ENCODE data around the gene CFAP119.

The CFAP119 gene

GRCh38 chr16:30782486-30783279 lies 20.8 kb upstream of the CFAP119 start:
- DNase-seq (ENCODE audit: low read depth in 2 of 2), result no peak

GRCh38 chr16:30780549-30780948 lies 18.7 kb upstream of the CFAP119 start:
- no peak for DNase-seq (ENCODE audit: low read depth in 2 of 2)

- DNase-seq (ENCODE audit: low read depth in 2 of 2), result no peak
These were observed 18.2 kb upstream of the CFAP119 start for GRCh38 chr16:30780021-30780420.

- no peak for DNase-seq (ENCODE audit: low read depth in 2 of 2)
These were observed 17.7 kb upstream of the CFAP119 start for GRCh38 chr16:30779596-30779995.

- no peak for DNase-seq (ENCODE audit: low read depth in 2 of 2)
These were observed 16.8 kb upstream of the CFAP119 start for GRCh38 chr16:30778549-30779244.

- no peak for DNase-seq (ENCODE audit: low read depth in 2 of 2)
These were observed 15.9 kb upstream of the CFAP119 start for GRCh38 chr16:30777591-30778297.

- peak; percentile 52 to 56 for DNase-seq (ENCODE audit: low read depth in 2 of 2)
These were observed 13.7 kb upstream of the CFAP119 start for GRCh38 chr16:30775392-30776188.

- no peak for DNase-seq (ENCODE audit: low read depth in 2 of 2)
These were observed 13.2 kb upstream of the CFAP119 start for GRCh38 chr16:30775131-30775391.

- no peak for DNase-seq (ENCODE audit: low read depth in 2 of 2)
These were observed 12.7 kb upstream of the CFAP119 start for GRCh38 chr16:30774367-30775130.

GRCh38 chr16:30773826-30774225 lies 12.0 kb upstream of the CFAP119 start:
- no peak for DNase-seq (ENCODE audit: low read depth in 2 of 2)

- no peak for DNase-seq (ENCODE audit: low read depth in 2 of 2)
These were observed 9.9 kb upstream of the CFAP119 start for GRCh38 chr16:30771726-30772125.

GRCh38 chr16:30769379-30770089 lies 7.7 kb upstream of the CFAP119 start:
- no peak for DNase-seq (ENCODE audit: low read depth in 2 of 2)

- no peak for DNase-seq (ENCODE audit: low read depth in 2 of 2)
These were observed 6.8 kb upstream of the CFAP119 start for GRCh38 chr16:30768583-30769181.

GRCh38 chr16:30767767-30768465 lies 6.1 kb upstream of the CFAP119 start:
- DNase-seq (ENCODE audit: low read depth in 2 of 2), result no peak

GRCh38 chr16:30766933-30767284 lies 5.0 kb upstream of the CFAP119 start:
- no peak for DNase-seq (ENCODE audit: low read depth in 2 of 2)

- no peak for DNase-seq (ENCODE audit: low read depth in 2 of 2)
These were observed 4.5 kb upstream of the CFAP119 start for GRCh38 chr16:30766206-30766932.

- DNase-seq (ENCODE audit: low read depth in 2 of 2), result no peak
These were observed 3.1 kb upstream of the CFAP119 start for GRCh38 chr16:30764816-30765465.

GRCh38 chr16:30764086-30764485 lies 2.2 kb upstream of the CFAP119 start:
- no peak for DNase-seq (ENCODE audit: low read depth in 2 of 2)
